ENCODE measurements around the gene LRRC46. TPM values are rescaled to one million over a fixed set of nuclear protein-coding genes. Genes with fewer than 3 reads are reported as not detected.

LRRC46 gene
- polyA plus RNA-seq, 3 donors, result 0.12 to 0.65 (median 0.22) TPM

- Mint-ChIP-seq H3K9me3 (no peaks in the 10 kb centered on the region), H3K36me3 (peaks cover 23% of the 10 kb centered on the region in 2 donors), H3K4me1 (peaks cover 24% of the 10 kb centered on the region), H3K27ac (peak overlapping the region in 1 of 7 donors; percentile 43), H3K4me3 (peak overlapping the region; percentile 97 to 98), H3K27me3 (ENCODE audit: low read depth in 3 of 3) (peaks cover 2 to 17% (median 2%) of the 10 kb centered on the region in 3 donors)
- no peak for TF ChIP-seq CTCF (IDR thresholded peaks at IDR 0.05)
- no peaks in the 10 kb centered on the region for H3K79me2 ChIP-seq (ENCODE audit: insufficient read depth, low read length)
- H3K9ac ChIP-seq (ENCODE audit: insufficient read depth, low read length, poor library complexity, severe bottlenecking), result peak overlapping the region; percentile 74
- H3K4me1 ChIP-seq (ENCODE audit: control insufficient read depth in 1 of 2, insufficient read depth in 2 of 2, low read length in 2 of 2), result peaks cover 8 to 13% of the 10 kb centered on the region in 2 donors
- H3K27me3 ChIP-seq (ENCODE audit: control insufficient read depth in 2 of 2, insufficient read depth in 2 of 2, low read length in 2 of 2), result peaks cover 0 to 4% of the 10 kb centered on the region in 2 donors
- peak overlapping the region; percentile 96 for H3K4me2 ChIP-seq (replicated peaks; ENCODE audit: extremely low read depth, low read length, poor library complexity, severe bottlenecking)
- no peaks in the 10 kb centered on the region for H4K20me1 ChIP-seq (ENCODE audit: insufficient read depth, low read length)
- intact Hi-C loops (cut with micrococcal nuclease), result loop anchor here in 1 of 2 donors (5.0 kb wide), 1 partner anchor 132 kb away; the partner anchor contains the start of gene CDK5RAP3
- H3K36me3 ChIP-seq (replicated peaks in 1 of 2; ENCODE audit: control insufficient read depth in 1 of 2, insufficient read depth in 2 of 2, low read length in 2 of 2), result peaks cover 7 to 19% of the 10 kb centered on the region in 2 donors
- H3K9me3 ChIP-seq (replicated peaks in 1 of 2; ENCODE audit: control insufficient read depth in 1 of 2, insufficient read depth in 1 of 2, low read length in 2 of 2), result no peaks in the 10 kb centered on the region
- no peak overlapping the region for H3K27ac ChIP-seq (ENCODE audit: low read depth in 1 of 2, low read length in 2 of 2)
- no peak for DNase-seq
- 0% methylated on average over 5 of the region's 17 CpGs for WGBS (ENCODE audit: insufficient coverage)
- H3K4me3 ChIP-seq (replicated peaks in 1 of 3; ENCODE audit: low read depth in 2 of 3, low read length in 3 of 3), result peak overlapping the region; percentile 57 to 91 (median 81)
- peak overlapping the region; percentile 99 for H2AFZ ChIP-seq (ENCODE audit: insufficient read depth, low read depth, low read length, poor library complexity, severe bottlenecking)
Measured at GRCh38 chr17:47840001-47840741, 8.7 kb downstream of the LRRC46 start.

- intact Hi-C loops (cut with micrococcal nuclease), result loop anchor here in 1 of 2 donors (1.0 to 5.0 kb wide), 2 partner anchors 49 to 131 kb away; partner anchors contain the start of gene CDK5RAP3
- DNase-seq, result peak; percentile 77 to 78 (median 77)
- Histone ChIP-seq H3K4me1 (ENCODE audit: control insufficient read depth in 1 of 2, insufficient read depth in 2 of 2, low read length in 2 of 2) (peaks cover 8 to 13% of the 10 kb centered on the region in 2 donors), H3K9me3 (replicated peaks in 1 of 2; ENCODE audit: control insufficient read depth in 1 of 2, insufficient read depth in 1 of 2, low read length in 2 of 2) (no peaks in the 10 kb centered on the region), H3K36me3 (replicated peaks in 1 of 2; ENCODE audit: control insufficient read depth in 1 of 2, insufficient read depth in 2 of 2, low read length in 2 of 2) (peaks cover 7 to 19% of the 10 kb centered on the region in 2 donors), H4K20me1 (ENCODE audit: insufficient read depth, low read length) (no peaks in the 10 kb centered on the region), H3K4me2 (replicated peaks; ENCODE audit: extremely low read depth, low read length, poor library complexity, severe bottlenecking) (peak within 1 kb of the TSS; percentile 96), H3K4me3 (replicated peaks in 1 of 3; ENCODE audit: low read depth in 2 of 3, low read length in 3 of 3) (peak within 1 kb of the TSS; percentile 57 to 91 (median 81)), H2AFZ (ENCODE audit: insufficient read depth, low read depth, low read length, poor library complexity, severe bottlenecking) (peak within 1 kb of the TSS; percentile 99), H3K27ac (ENCODE audit: low read depth in 1 of 2, low read length in 2 of 2) (peak within 1 kb of the TSS in 1 of 2 donors; percentile 61), H3K27me3 (ENCODE audit: control insufficient read depth in 2 of 2, insufficient read depth in 2 of 2, low read length in 2 of 2) (peaks cover 4 to 11% of the 10 kb centered on the region in 2 donors), H3K9ac (ENCODE audit: insufficient read depth, low read length, poor library complexity, severe bottlenecking) (peak within 1 kb of the TSS; percentile 74), H3K79me2 (ENCODE audit: insufficient read depth, low read length) (no peaks in the 10 kb centered on the region)
- H3K27me3 Mint-ChIP-seq (ENCODE audit: low read depth in 3 of 3), result peaks cover 8 to 24% (median 10%) of the 10 kb centered on the region in 3 donors
- WGBS (ENCODE audit: insufficient coverage), result under 1% methylated on average over 50 of the region's 55 CpGs
- H3K9me3 Mint-ChIP-seq, result no peaks in the 10 kb centered on the region
- H3K36me3 Mint-ChIP-seq, result peaks cover 18 to 19% of the 10 kb centered on the region in 2 donors
- peaks cover 22% of the 10 kb centered on the region for H3K4me1 Mint-ChIP-seq
- peak within 1 kb of the TSS; percentile 97 to 98 for H3K4me3 Mint-ChIP-seq
- H3K27ac Mint-ChIP-seq, result peak within 1 kb of the TSS in 6 of 7 donors; percentile 66 to 90 (median 85)
- peak; percentile 96 for TF ChIP-seq CTCF (IDR thresholded peaks at IDR 0.05)
Measured at GRCh38 chr17:47840742-47841487, 9.4 kb downstream of the LRRC46 start, which contains the start of gene SCRN2. Gene SCRN2, minus strand, starts transcription at chr17:47841273. Its CDS starts 430 bp downstream, at chr17:47840843.
